HEK293T (cell line): ENCODE results near the gene CHST6.

ENCODE experiments used
- ARNT ChIP-seq: fragments of 450-650 bp; IDR thresholded peaks from 2 replicates; pipeline ENCODE4 v1.6.1; 2017; ENCODE audit warnings: mild to moderate bottlenecking
- FOXM1 ChIP-seq: fragments of 450-650 bp; IDR thresholded peaks from 2 replicates; pipeline ENCODE4 v1.6.1; 2017; ENCODE audit warnings: mild to moderate bottlenecking, borderline replicate concordance
- HDGF ChIP-seq: fragments of 450-650 bp; IDR thresholded peaks from 2 replicates; pipeline ENCODE4 v1.6.1; 2017; ENCODE audit warnings: antibody characterized with exemption, borderline replicate concordance
- TARDBP ChIP-seq: fragments of 450-650 bp; IDR thresholded peaks from 2 replicates; pipeline ENCODE4 v1.6.1; 2016
- TF ChIP-seq, protein P1 (sequence below): fragments of 450-650 bp; IDR thresholded peaks from 2 replicates; pipeline ENCODE4 v1.6.1; 2016

DNA sequence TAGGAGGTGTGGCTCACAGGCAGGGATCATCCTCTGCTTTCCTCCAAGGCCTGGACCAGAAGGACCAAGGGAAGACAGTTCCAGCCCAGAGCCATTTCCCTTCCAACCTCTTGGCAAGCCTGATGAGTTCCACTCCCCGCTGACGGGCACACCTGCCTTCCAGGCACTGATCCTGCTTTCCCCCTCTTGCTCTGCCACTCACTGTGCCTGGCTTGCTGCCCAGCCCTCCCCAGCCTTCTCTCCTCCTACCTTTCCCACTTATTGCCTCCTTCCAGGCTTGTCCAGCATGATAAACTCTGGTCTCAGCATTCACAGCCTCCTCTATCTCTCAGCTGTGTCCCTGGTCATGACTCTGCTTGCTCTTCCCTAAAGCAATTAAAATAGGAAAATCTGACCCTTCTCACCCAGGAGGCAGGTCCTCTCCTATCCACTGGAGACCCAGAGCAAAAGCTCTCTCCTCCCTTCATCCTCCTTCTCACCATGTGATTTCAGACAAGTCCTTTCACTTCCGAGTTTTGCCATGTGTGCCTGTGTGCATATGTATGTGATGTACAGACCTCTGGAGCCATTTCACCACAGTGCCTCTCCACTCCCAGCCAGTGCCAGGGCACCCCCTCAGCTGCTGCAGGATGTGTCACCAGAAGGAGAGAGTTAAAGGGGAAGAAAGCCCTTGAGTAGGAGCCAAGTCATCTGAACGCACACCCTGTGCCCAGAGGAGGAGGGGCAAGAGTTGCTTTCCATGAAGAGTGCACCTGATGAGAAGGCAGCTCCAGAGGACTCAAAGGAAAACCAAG, 17.4 kb downstream of the CHST6 start:
- TF ChIP-seq, protein P1, sequence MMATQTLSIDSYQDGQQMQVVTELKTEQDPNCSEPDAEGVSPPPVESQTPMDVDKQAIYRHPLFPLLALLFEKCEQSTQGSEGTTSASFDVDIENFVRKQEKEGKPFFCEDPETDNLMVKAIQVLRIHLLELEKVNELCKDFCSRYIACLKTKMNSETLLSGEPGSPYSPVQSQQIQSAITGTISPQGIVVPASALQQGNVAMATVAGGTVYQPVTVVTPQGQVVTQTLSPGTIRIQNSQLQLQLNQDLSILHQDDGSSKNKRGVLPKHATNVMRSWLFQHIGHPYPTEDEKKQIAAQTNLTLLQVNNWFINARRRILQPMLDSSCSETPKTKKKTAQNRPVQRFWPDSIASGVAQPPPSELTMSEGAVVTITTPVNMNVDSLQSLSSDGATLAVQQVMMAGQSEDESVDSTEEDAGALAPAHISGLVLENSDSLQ, result no peak
- no peak for TF ChIP-seq ARNT
- no peak for TF ChIP-seq HDGF
- no peak for TF ChIP-seq TARDBP
- TF ChIP-seq FOXM1, result no peak
